ENCODE measurements around the gene ITIH6. TPM values are rescaled to one million over a fixed set of nuclear protein-coding genes. Genes with fewer than 3 reads are reported as not detected.
"Not testable (repeated sequence)": the region's sequence is repeated elsewhere in the genome, so short reads cannot be mapped to it uniquely, and the experiment has no call there.

ITIH6 gene
- total RNA-seq, 2 donors from 2014 or later, result not detected

DNA sequence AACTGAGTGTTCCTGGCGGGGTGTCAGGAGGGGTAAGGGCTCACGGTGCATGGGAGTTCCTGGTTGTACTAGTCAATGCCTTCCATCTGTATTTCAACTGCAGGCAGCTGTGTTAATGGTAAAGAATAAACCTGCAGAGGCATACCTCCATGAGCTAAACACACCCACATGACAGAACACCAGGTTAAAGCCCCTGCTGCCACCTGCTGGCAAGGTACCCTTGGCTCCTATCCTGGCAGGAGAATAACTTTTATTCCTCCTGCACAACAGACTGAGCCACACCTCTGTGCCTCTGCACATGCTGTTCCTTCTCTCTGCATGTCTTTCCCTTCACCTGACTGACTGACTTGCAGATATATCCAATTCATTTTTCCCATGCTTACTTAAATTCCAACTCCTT lies 11.1 kb downstream of the ITIH6 start:
- Histone ChIP-seq H3K4me1 (no peaks in the 10 kb centered on the region), H3K27me3 (no peaks in the 10 kb centered on the region), H3K4me3 (no peak overlapping the region), H3K27ac (no peak overlapping the region), H3K36me3 (no peaks in the 10 kb centered on the region), H3K9ac (ENCODE audit: low read depth in 2 of 2, low read length in 2 of 2) (no peak overlapping the region), H3K9me3 (no peaks in the 10 kb centered on the region)
- DNase-seq, result peak; percentile 28
- intact Hi-C loops (cut with DNase I), result loop anchor here (10.0 kb wide), 1 partner anchor 542 kb away; no protein-coding TSS in a partner anchor
- TF ChIP-seq, protein P1, sequence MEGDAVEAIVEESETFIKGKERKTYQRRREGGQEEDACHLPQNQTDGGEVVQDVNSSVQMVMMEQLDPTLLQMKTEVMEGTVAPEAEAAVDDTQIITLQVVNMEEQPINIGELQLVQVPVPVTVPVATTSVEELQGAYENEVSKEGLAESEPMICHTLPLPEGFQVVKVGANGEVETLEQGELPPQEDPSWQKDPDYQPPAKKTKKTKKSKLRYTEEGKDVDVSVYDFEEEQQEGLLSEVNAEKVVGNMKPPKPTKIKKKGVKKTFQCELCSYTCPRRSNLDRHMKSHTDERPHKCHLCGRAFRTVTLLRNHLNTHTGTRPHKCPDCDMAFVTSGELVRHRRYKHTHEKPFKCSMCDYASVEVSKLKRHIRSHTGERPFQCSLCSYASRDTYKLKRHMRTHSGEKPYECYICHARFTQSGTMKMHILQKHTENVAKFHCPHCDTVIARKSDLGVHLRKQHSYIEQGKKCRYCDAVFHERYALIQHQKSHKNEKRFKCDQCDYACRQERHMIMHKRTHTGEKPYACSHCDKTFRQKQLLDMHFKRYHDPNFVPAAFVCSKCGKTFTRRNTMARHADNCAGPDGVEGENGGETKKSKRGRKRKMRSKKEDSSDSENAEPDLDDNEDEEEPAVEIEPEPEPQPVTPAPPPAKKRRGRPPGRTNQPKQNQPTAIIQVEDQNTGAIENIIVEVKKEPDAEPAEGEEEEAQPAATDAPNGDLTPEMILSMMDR (IDR thresholded peaks at IDR 0.05), result peak; percentile 17

DNA sequence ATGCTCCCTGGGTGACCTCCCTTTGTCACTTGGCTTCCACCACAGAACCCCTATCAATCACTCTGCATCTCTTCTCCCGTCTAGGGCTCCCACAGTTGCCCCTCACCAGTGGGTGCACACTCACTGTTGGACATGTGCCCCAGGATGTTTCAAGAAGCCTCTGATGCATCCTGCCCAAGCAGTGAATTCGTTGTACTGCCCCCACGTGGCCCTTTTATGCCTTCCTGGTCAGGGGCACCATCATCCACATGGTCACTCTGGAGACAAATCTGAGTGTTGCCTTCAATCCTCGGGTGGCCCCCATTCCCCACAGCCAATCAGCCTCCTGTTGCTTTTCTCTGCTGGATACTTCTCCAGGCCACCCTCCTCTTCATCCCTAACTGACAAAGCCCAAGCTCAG lies 12.2 kb downstream of the ITIH6 start:
- no peak overlapping the region for H3K4me3 ChIP-seq
- H3K27ac ChIP-seq, result no peak overlapping the region
- intact Hi-C loops (cut with DNase I), result loop anchor here (10.0 kb wide), 1 partner anchor 541 kb away; no protein-coding TSS in a partner anchor
- H3K9ac ChIP-seq (ENCODE audit: low read depth in 2 of 2, low read length in 2 of 2), result no peak overlapping the region
- no peaks in the 10 kb centered on the region for H3K4me1 ChIP-seq
- TF ChIP-seq, protein P1 (IDR thresholded peaks at IDR 0.05), result no peak
- H3K9me3 ChIP-seq, result no peaks in the 10 kb centered on the region
- no peaks in the 10 kb centered on the region for H3K27me3 ChIP-seq
- no peak for DNase-seq
- H3K36me3 ChIP-seq, result no peaks in the 10 kb centered on the region

DNA sequence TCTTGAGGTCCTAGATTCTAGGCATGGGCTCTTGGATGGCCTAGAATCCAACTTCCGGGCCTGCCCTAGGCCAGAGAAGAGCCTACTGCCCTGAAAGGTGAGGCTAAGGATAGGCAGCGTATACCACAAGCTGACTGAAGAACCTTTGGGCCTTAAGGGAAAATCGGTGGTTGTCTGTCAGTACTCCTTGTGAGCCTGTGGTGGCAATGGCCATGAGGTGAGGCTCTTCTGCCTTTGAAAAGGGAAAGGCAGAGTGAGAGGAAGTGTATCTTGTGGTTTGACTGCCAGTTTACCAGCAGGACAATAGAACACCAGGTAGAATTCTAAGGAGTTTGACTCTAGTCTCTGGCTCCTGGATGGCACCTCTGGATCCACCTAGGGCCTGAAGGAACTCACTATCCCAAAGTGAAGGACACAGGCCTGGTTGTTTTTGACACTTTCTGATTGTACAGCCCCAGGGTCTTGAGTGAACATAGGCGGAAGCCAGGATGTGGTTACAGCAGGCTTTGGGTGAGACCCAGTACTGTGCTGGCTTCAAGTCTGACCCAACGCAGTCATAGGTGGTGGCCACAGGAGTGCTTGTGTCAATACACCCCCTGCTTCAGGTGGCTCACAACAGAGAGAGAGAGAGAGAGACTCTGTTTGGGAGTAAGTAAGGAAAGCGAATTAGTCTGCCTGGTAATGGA lies 20.9 kb downstream of the ITIH6 start:
- intact Hi-C loops (cut with DNase I), result no loop called here
- no peaks in the 10 kb centered on the region for H3K9me3 ChIP-seq
- no peaks in the 10 kb centered on the region for H3K4me1 ChIP-seq
- DNase-seq, result no peak
- H3K27me3 ChIP-seq, result no peaks in the 10 kb centered on the region
- TF ChIP-seq, protein P1 (IDR thresholded peaks at IDR 0.05), result no peak
- H3K4me3 ChIP-seq, result no peak overlapping the region
- no peaks in the 10 kb centered on the region for H3K36me3 ChIP-seq
- no peak overlapping the region for H3K9ac ChIP-seq (ENCODE audit: low read depth in 2 of 2, low read length in 2 of 2)
- H3K27ac ChIP-seq, result no peak overlapping the region

DNA sequence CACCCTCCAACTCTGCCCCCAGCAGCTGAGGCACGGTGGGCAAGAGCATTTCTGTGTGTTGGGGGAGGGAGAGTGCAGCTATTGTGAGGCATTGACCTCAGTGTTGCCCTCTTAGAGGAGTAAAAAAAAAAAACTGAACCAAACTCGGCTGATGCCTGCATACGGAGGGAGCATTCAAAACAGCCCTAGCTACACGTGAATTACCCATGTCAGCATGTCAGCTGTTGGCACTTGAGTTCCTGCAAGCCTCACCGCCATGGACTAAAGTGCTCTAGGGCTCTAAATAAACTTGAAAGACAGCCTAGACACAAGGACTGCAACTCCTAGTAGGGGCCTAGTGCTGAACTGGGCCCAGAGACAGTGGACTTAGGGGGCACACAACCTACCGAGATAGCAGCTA lies 22.0 kb downstream of the ITIH6 start:
- Histone ChIP-seq H3K27ac (no peak overlapping the region), H3K27me3 (no peaks in the 10 kb centered on the region), H3K9ac (ENCODE audit: low read depth in 2 of 2, low read length in 2 of 2) (no peak overlapping the region), H3K4me3 (no peak overlapping the region), H3K9me3 (no peaks in the 10 kb centered on the region), H3K4me1 (no peaks in the 10 kb centered on the region), H3K36me3 (no peaks in the 10 kb centered on the region)
- no peak for DNase-seq
- intact Hi-C loops (cut with DNase I), result no loop called here
- TF ChIP-seq, protein P1 (IDR thresholded peaks at IDR 0.05), result no peak

DNA sequence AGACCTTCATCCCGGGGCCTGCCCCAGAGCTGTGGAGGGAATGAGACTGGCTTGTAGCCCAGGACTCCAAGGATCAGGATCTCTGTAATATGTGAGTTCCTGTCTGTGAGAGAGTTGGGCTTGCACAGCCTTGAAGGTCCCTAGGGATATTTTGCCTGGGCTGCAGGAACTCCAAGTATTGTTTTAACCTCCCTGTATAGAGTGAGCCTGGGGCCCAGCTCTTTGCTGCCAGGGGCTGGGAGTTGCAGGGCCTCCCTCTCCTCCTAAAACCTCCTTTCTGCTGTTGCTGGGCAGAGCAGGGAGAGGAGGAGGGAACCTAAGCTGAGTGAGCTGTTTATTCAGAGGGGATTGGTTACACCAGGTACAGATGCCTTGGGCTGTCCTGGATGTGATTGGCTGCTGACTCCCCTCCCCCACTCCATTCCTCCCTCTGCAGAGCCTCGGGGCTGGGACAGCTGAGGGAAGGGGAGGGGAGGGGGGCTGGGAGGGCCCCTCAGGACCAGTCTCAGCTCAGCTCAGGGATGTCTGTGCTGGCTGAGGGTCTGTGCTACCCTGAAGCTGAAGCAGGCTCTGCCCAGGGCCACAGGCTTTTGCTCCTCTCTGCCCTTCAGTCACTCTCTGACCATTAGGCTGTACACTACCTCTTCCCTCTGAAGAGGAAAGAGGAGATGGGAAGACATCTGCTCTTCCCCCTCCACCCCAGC lies 23.5 kb downstream of the ITIH6 start:
- H3K9ac ChIP-seq (ENCODE audit: low read depth in 2 of 2, low read length in 2 of 2); intact Hi-C loops (cut with DNase I); H3K27me3 ChIP-seq; H3K4me3 ChIP-seq; H3K27ac ChIP-seq; H3K9me3 ChIP-seq; DNase-seq; H3K4me1 ChIP-seq; H3K36me3 ChIP-seq: not testable (repeated sequence)

Measured in colonic mucosa (tissue), 4 donors.